Posterior vena cava (tissue), 2 donors: ENCODE data around the gene PPFIBP2. TPM values are rescaled to one million over a fixed set of nuclear protein-coding genes. Genes with fewer than 3 reads are reported as not detected.
A peak's percentile ranks its signal among the peaks of the same experiment; 100 is the strongest.
"Not testable (repeated sequence)": the region's sequence is repeated elsewhere in the genome, so short reads cannot be mapped to it uniquely, and the experiment has no call there.

Experiments used
- DNase-seq: peaks from one replicate; pipeline ENCODE4 v3.0.0-alpha.2; 2020; ENCODE audit warnings: low spot score
- intact Hi-C, 2 donors: fragments of 100-400 bp; cut with DNase I; formaldehyde crosslinking; loops; one replicate each; pipeline versions ENCODE4 v1.14.1 to v1.14.2; 2022 to 2023
- total RNA-seq, 2 donors: library from RNA; stranded (reverse); fragmentation: NEBNext Ultra II Directional; extraction: Animal tissue kit (Norgen Biotek cat#: 25700); gene quantifications; one replicate each; pipeline ENCODE4 v1.2.1, GENCODE V29; 2021
- donor health status: DM: yes; HTN: yes; CAD: no.
- donor health status: DM: yes; HTN: yes; CAD: no.

The PPFIBP2 gene
- total RNA-seq, 2 donors from 2014 or later, result 13.8 to 24.6 TPM

GRCh38 chr11:7640816-7641215 lies 127.0 kb downstream of the PPFIBP2 start:
- DNase-seq, result no peak
- intact Hi-C loops, result loop anchor here in 1 of 2 donors (10.0 kb wide), 1 partner anchor 406 kb away; no protein-coding TSS in a partner anchor

DNA sequence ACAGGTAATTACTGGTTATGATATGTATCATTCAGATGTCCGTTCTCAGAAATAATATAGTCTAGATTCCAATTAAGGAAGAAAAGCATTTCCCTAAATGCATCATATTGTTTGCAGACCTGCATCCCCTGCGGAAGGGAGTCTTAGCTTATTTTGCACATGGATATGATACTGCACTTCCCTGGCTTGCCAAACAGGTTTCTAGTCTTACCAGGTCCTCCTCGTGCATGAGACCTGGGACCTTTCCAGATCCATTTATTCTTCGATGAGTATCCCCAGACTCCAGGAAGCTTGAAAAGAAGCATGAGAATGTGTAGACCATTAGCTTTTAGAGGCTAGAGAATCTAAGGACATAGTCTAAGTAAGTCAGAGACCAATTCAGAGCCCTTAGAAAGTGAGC lies 128.9 kb downstream of the PPFIBP2 start:
- intact Hi-C loops, result loop anchor here in 1 of 2 donors (10.0 kb wide), 1 partner anchor 408 kb away; no protein-coding TSS in a partner anchor
- no peak for DNase-seq

GRCh38 chr11:7643314-7643713 lies 129.5 kb downstream of the PPFIBP2 start:
- no peak for DNase-seq
- intact Hi-C loops, result loop anchor here in 1 of 2 donors (10.0 kb wide), 1 partner anchor 409 kb away; no protein-coding TSS in a partner anchor

DNA sequence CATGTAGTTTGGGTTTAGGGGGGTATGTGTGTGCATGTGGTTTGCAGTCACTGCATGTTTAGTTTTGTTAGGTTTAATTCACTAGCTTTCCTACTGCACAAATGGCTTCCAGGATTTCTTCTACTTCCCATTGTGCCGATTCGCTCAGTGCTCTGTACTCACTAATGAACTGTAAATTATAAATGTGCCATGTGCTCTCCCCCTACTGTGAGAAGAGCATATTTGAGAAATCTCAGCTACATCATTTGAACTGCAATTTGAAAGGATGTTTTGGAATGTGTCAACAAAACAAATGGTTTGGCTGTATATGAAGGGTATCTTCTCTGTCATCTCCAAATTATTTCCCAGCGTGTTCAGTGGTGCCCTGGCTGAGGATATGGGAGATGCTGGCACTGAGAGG lies 131.4 kb downstream of the PPFIBP2 start:
- no peak for DNase-seq
- intact Hi-C loops, result loop anchor here in 1 of 2 donors (10.0 kb wide), 1 partner anchor 410 kb away; no protein-coding TSS in a partner anchor

GRCh38 chr11:7646866-7647265 lies 133.1 kb downstream of the PPFIBP2 start:
- intact Hi-C loops, result loop anchor here in 1 of 2 donors (10.0 kb wide), 1 partner anchor 412 kb away; no protein-coding TSS in a partner anchor
- DNase-seq, result no peak

DNA sequence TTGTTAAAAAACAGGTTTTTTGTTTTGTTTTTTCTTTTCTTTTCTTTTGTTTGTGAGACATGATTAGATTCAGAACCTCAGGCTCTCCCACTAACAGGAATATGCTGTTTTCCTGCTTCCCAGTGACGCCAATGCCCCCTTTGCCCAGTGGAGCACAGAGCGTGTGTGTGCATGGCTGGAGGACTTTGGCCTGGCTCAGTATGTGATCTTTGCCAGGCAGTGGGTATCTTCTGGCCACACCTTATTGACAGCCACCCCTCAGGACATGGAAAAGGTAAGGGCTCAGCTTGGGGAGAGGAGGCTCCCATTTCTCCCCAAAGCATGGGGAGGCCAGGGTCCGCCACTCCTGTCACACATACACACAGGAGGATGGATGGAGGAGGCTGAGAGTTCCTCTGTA lies 134.5 kb downstream of the PPFIBP2 start:
- intact Hi-C loops, result loop anchor here in 1 of 2 donors (10.0 kb wide), 1 partner anchor 413 kb away; no protein-coding TSS in a partner anchor
- no peak for DNase-seq

DNA sequence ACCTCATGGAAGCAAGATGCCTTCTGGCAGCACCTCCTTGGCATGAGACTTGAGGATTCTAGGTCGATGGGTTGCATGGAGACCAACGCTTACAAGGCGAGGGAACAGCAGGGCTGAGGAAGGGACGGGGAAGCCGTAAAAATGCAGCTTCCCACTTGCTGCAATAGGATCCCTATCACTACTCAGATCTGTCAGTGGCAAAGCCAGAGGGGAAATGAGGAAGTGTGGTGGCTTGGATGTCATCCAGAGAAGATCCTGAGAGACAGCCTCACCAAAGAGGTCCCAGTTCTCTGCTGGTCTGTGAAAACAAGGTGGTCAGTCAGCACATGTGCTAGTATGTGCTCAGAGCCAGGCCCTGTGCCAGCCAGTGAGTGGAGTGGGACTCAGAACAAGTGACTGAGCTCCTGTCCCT lies 137.3 kb downstream of the PPFIBP2 start:
- intact Hi-C loops, result loop anchor here in 1 of 2 donors (5.0 kb wide), 2 partner anchors 74 to 76 kb away; no protein-coding TSS in a partner anchor
- no peak for DNase-seq

DNA sequence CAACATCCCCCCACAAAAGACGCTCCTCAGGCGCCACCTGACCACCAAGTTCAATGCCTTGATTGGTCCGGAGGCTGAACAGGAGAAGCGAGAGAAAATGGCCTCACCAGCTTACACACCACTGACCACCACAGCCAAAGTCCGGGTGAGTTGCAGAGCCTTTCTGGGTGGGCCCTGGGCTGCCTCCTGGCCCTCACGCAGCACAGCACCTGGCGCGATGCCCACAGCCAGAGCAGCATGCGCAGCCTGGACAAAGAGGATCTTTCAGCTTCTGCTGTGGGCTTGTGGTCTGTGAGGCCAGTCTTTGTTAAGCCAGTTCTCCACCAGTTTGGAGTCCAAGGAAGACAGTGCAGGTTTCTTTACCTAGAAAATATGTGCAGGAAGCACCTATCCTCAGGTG lies 137.9 kb downstream of the PPFIBP2 start:
- no peak for DNase-seq
- intact Hi-C loops, result loop anchor here in 1 of 2 donors (5.0 kb wide), 2 partner anchors 74 to 76 kb away; no protein-coding TSS in a partner anchor

DNA sequence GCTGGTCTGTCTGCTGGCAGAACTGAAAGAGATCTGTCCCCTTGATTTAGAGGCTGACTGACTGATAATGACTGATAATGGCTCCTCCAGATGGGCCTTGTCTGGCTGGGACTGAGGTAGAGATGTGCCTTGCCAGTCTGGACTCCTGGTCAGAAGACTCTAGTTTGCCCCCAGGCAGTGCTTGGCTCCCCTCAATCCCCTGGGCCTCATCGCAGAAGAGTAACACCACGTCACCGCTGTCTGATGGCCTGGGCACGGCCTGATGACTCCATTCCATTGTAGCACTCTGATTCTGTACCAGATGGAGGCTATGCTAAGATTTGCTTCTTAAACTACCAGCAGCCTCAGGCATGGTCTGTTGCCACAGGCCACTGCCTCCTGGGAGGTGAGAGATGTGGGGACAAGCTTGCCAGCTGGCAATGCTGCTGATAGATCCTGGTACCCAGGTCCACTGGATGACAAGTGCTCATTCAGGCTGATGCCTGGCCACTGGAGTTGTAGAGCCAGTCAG lies 140.5 kb downstream of the PPFIBP2 start:
- intact Hi-C loops, result loop anchor here in 1 of 2 donors (5.0 kb wide), 2 partner anchors 73 to 77 kb away; no protein-coding TSS in a partner anchor
- DNase-seq, result no peak

DNA sequence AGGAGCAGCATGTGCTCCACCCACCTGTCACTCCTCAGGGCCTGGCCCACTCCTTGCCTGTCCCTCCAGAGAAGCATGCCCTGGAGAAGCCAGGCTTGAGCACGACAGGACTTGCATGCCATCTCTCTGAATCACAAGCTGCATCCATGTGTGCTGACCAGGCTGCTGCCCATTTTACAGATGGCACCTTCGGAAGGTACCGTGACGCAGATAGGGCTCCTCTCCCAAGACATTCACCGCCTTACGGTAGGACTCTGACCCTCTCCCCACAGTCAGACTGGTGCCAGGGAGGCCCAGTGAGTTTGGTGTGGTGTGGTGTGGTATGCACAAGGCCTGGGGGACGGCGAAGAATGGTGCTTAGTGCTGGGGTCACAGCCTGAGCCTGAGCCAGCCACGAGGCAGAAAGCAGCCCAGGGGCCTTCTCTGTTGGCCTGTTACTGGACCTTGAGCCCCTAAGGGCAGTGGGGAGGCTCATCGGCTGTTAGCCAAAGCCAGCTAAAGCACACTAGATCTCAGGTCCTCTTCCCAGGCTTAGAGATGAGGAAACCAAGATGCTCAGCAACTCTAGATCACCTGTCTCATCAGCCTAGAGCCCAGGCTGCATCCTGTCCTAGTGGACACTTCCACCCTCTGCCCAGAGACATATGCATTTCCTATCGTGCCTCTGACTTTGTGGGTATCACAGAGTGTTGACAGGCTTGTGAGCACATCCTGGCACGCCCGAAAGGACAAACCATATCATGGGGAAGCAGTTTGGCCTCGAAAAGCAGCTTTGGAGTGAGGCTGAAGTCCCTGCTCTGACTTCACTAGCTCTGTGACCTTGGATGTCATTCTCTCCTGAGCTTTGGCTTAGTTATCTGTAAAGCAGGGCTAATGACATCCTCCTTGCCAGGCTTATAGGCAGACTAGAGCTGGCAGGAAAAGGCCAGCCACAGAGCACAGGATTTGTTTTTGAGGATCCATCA lies 141.7 kb downstream of the PPFIBP2 start:
- intact Hi-C loops, result no loop called here
- DNase-seq, result no peak

DNA sequence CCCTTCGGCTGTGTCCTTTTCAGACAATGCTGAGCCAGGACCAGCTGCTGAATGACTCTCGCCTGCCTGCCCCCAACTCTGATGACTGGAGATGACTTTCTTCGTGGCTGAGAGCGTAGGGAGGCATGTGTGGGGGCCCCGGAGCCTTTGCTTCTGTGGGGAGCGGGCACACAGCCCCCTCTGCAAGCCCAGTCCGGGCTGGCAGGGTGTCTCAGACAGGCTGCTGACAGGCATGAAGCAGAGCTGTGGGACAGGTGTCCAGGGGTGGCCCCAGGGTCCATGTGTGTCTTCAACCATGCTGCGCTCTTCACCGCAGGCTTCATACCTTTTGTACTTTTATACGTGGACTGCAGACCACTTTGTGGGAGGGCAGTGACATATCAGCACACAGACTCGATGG lies 142.9 kb downstream of the PPFIBP2 start:
- intact Hi-C loops, result no loop called here

DNA sequence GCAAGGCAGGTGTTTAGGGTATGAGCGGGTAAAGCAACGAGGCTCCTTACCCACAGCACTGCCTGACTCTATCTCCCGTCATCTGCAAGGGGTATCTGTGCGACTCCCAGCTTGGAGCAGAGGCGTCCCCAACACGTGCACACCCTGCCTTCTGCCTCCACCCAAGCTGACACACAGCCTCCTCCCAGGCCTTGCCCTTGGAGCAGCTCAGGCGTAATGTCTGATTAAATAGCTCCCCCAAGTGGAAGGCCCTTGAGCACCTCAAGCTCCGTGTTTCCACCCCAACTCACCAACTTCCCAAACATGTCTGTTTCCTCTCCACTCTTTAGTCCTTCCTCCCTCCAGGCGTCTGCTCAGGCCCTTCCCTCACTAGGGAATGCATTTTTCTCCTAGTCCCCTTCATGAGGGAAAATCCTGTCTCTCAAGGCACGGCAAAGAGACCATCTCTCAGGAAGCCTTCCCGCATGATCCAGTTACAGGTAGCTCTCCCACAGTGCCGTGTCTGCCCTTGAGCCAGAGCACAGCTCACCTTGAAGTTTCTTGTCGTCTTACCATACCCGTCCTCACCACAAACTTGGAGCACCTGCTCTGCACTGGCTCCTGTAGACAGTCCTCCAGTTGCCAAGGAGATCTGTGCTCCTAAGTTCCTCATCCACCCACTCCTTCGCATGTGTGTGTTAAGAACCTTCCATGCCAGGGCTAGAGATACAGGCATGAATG lies 143.7 kb downstream of the PPFIBP2 start:
- intact Hi-C loops, result no loop called here
- DNase-seq, result peak; percentile 85

More for the DNA sequence above, 142.9 kb downstream of the PPFIBP2 start:
- DNase-seq, result no peak

GRCh38 chr11:7663531-7663930 lies 149.7 kb downstream of the PPFIBP2 start:
- intact Hi-C loops, DNase-seq: not testable (repeated sequence)

GRCh38 chr11:7664867-7665266 lies 151.1 kb downstream of the PPFIBP2 start:
- DNase-seq, result no peak
- intact Hi-C loops, result loop anchor here in 1 of 2 donors (2.0 kb wide), 1 partner anchor 92 kb away; no protein-coding TSS in a partner anchor

DNA sequence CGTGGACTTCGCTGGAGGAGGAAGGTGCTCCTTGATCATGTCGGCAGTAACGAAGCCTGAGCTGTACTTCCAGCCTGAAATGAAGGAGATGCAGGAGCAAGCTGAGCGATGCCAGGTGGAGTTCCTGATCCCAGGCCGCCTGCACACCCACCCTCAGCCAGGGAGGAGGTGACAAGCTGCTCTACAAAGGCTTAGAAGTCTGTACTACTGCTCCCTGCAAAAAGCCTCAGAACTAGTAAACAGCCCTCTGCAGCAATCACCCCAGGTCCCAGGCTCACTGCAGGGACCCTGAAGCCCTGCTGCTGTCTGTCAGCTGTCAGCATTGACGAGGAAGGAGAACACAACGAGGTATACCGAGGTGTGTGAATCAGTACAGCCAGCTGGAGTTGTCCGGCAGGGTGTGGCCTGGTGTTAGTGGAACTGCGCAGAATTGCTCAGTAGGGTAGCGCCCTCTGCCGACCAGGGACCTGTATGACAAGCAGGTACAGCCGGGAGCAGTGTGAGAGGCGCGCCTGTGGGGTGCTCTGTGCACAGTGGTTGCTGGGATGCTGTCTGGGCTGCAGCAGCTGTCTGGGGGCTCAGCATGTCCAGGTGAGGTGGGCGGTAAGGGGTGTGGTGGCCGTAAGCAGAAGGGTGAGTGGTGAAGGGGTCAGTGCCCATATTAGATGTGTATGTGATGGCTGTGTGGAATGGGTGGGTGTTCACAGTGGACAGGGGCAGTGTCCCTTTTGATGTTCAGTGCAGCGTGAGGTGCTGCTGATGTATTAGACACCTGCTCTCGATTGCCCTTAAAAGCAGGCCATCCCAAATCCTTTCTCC lies 151.9 kb downstream of the PPFIBP2 start:
- DNase-seq, result peak; percentile 94
- intact Hi-C loops, result loop anchor here in 1 of 2 donors (2.0 kb wide), 1 partner anchor 93 kb away; no protein-coding TSS in a partner anchor

DNA sequence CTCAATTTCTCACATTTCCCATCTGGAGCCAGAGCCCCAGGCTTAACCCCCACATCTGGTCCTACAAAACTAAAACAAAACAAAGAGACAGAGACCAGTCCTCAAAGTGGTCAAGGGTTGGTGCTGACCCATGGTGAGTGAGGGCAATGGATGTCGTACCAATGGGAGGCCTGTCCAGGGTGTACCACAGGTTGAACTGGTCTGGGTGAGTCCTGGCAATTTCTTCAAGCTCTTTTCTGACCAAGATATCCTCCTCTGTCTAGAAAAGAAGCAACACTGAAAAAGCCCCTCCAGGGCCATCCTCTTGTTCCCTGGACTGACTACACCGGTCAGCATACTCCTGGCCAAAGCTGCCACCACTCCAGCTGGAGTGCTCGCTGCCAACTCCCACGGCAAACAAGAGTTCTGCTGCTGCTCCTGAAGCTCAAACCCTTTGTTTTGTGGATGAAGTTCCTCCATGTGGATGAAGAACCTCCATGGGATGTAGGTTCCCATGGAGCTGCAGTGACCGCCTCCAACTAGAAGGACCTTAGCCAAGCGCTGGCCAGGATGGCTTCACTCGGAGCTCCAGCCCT lies 152.6 kb downstream of the PPFIBP2 start:
- intact Hi-C loops, result no loop called here
- DNase-seq, result no peak

DNA sequence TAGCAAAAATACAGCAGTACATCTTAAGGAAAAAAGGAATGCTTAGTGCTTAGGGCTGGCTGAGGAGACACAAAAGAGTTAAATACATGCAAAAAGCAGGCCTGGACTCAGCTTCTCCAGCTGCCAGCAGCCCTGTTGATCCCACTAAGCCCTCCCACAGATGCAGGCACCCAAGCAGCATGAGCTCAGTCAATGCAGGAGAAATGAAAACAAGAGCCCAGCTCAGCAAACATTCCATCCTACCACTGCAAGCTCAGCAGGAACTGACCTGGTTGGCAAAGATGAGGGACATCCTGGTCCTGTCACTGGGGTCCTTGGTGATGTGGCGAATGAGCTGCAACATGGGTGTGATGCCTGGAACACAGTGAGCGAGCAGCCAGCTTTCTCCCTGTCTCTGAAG lies 153.7 kb downstream of the PPFIBP2 start:
- intact Hi-C loops, result no loop called here

DNA sequence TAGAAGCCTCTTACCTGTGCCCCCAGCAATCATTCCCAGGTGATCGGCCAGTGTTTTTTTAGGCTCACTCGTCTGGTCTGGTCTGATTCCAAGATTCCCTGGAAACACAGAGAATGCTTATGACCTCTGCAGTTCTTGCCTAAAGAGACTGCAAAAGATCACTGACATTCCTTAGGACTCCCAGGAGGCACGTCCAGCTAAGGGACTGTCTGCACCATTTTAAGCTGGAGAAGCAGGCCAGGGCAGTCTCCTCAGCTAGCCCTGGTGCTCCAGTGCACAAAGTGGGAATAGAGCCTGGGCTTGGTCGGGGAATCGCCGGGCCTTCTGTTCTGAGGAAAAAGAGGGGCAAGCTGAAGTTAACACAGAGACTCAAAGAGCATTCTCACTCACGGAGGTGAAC lies 154.7 kb downstream of the PPFIBP2 start:
- intact Hi-C loops, result no loop called here
- DNase-seq, result no peak

More for the DNA sequence above, 153.7 kb downstream of the PPFIBP2 start:
- DNase-seq, result no peak
